ENCODE measurements around the gene SUPT3H.

The SUPT3H gene

DNA sequence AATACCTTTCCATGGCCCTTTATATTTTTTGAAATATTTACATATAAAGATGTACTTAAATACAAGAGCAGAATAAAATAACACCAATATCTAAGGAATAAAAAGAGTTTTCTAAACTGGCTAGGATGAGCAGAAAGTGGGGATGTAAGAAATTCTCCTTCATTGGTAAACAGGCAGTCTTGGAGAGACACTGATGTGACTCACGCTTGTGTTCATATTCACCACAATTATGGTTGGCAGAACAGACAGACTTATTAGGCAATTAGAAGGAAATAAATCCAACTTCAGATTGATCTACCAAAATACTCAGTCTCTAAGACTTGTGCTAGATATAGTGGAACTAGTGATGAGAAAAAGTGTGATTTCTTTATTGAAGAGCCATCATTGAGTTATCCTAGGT lies 526.6 kb downstream of the SUPT3H start:
- no peak for TF ChIP-seq TCF12 (IDR thresholded peaks at IDR 0.05; ENCODE audit: low read depth)
- no peak for TF ChIP-seq ZBTB7A (IDR thresholded peaks at IDR 0.05; ENCODE audit: low read depth)
- no peak for TF ChIP-seq CREB1 (IDR thresholded peaks at IDR 0.05; ENCODE audit: low read depth)
- no peak for TF ChIP-seq FOXM1 (IDR thresholded peaks at IDR 0.05; ENCODE audit: borderline replicate concordance, low read depth)
- no peak for TF ChIP-seq RAD21 (IDR thresholded peaks at IDR 0.05; ENCODE audit: low read depth)
- no peak for TF ChIP-seq YY1 (IDR thresholded peaks at IDR 0.05; ENCODE audit: low read depth)
- TF ChIP-seq, protein P1, sequence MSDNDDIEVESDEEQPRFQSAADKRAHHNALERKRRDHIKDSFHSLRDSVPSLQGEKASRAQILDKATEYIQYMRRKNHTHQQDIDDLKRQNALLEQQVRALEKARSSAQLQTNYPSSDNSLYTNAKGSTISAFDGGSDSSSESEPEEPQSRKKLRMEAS (IDR thresholded peaks at IDR 0.05): no peak
- TF ChIP-seq, protein P2, sequence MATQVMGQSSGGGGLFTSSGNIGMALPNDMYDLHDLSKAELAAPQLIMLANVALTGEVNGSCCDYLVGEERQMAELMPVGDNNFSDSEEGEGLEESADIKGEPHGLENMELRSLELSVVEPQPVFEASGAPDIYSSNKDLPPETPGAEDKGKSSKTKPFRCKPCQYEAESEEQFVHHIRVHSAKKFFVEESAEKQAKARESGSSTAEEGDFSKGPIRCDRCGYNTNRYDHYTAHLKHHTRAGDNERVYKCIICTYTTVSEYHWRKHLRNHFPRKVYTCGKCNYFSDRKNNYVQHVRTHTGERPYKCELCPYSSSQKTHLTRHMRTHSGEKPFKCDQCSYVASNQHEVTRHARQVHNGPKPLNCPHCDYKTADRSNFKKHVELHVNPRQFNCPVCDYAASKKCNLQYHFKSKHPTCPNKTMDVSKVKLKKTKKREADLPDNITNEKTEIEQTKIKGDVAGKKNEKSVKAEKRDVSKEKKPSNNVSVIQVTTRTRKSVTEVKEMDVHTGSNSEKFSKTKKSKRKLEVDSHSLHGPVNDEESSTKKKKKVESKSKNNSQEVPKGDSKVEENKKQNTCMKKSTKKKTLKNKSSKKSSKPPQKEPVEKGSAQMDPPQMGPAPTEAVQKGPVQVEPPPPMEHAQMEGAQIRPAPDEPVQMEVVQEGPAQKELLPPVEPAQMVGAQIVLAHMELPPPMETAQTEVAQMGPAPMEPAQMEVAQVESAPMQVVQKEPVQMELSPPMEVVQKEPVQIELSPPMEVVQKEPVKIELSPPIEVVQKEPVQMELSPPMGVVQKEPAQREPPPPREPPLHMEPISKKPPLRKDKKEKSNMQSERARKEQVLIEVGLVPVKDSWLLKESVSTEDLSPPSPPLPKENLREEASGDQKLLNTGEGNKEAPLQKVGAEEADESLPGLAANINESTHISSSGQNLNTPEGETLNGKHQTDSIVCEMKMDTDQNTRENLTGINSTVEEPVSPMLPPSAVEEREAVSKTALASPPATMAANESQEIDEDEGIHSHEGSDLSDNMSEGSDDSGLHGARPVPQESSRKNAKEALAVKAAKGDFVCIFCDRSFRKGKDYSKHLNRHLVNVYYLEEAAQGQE (IDR thresholded peaks at IDR 0.05; ENCODE audit: low read depth): no peak
- no peak for TF ChIP-seq EGR1 (IDR thresholded peaks at IDR 0.05)
- TF ChIP-seq TAF1 (IDR thresholded peaks at IDR 0.05; ENCODE audit: low read depth): no peak
- no peak for TF ChIP-seq CEBPB (IDR thresholded peaks at IDR 0.05)
- TF ChIP-seq, protein P3, sequence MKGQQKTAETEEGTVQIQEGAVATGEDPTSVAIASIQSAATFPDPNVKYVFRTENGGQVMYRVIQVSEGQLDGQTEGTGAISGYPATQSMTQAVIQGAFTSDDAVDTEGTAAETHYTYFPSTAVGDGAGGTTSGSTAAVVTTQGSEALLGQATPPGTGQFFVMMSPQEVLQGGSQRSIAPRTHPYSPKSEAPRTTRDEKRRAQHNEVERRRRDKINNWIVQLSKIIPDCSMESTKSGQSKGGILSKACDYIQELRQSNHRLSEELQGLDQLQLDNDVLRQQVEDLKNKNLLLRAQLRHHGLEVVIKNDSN (IDR thresholded peaks at IDR 0.05): no peak
- no peak for TF ChIP-seq EP300 (IDR thresholded peaks at IDR 0.05; ENCODE audit: borderline replicate concordance)

DNA sequence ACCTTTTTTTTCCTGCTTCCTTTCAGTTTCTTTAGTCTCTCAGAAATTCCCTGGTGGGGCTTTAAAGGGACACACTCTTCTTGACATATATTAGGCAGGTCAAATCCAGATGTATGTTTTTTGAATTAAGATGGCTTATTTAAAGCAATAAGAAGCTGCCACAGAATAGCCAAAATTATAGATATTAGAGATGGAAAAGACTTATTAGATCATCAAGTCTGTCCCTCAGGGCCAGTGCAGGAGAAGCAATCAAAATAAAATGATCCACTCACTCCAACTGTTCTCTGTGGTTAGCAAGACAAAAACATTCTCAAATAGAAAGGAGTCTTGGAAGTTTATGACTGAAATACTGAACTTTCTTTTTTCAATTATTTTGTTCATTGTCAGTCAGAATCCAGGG lies 527.4 kb downstream of the SUPT3H start:
- TF ChIP-seq, protein P1 (IDR thresholded peaks at IDR 0.05): no peak
- no peak for TF ChIP-seq RAD21 (IDR thresholded peaks at IDR 0.05; ENCODE audit: low read depth)
- TF ChIP-seq TAF1 (IDR thresholded peaks at IDR 0.05; ENCODE audit: low read depth): no peak
- TF ChIP-seq CREB1 (IDR thresholded peaks at IDR 0.05; ENCODE audit: low read depth): no peak
- TF ChIP-seq EP300 (IDR thresholded peaks at IDR 0.05; ENCODE audit: borderline replicate concordance): no peak
- TF ChIP-seq YY1 (IDR thresholded peaks at IDR 0.05; ENCODE audit: low read depth): no peak
- no peak for TF ChIP-seq FOXM1 (IDR thresholded peaks at IDR 0.05; ENCODE audit: borderline replicate concordance, low read depth)

DNA sequence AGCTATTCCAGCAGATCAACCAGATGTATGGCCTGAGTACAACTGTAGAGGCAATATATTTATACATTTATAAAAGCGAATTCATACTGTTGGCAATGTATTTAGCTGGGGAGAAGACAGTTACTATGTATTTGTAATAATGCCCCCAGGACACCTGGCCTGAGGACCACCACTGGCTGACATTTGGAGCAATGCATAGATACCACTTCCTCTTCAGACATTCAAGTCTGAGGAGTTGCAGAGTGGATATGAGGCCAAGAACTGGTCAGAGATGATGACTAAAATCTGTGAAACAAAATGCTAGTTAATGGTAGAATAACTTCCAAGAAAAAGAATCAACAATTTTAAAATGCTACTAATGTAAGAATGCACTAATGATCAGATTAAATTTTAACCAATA lies 527.9 kb downstream of the SUPT3H start:
- no peak for TF ChIP-seq TCF12 (IDR thresholded peaks at IDR 0.05; ENCODE audit: low read depth)
- no peak for TF ChIP-seq EGR1 (IDR thresholded peaks at IDR 0.05)
- TF ChIP-seq, protein P1 (IDR thresholded peaks at IDR 0.05): no peak
- TF ChIP-seq EP300 (IDR thresholded peaks at IDR 0.05; ENCODE audit: borderline replicate concordance): no peak
- no peak for TF ChIP-seq TEAD4 (IDR thresholded peaks at IDR 0.05)
- TF ChIP-seq, protein P2 (IDR thresholded peaks at IDR 0.05; ENCODE audit: low read depth): no peak
- TF ChIP-seq TAF1 (IDR thresholded peaks at IDR 0.05; ENCODE audit: low read depth): no peak
- no peak for TF ChIP-seq YY1 (IDR thresholded peaks at IDR 0.05; ENCODE audit: low read depth)
- no peak for TF ChIP-seq FOXM1 (IDR thresholded peaks at IDR 0.05; ENCODE audit: borderline replicate concordance, low read depth)
- no peak for TF ChIP-seq RAD21 (IDR thresholded peaks at IDR 0.05; ENCODE audit: low read depth)
- TF ChIP-seq, protein P3 (IDR thresholded peaks at IDR 0.05): no peak
- TF ChIP-seq CEBPB (IDR thresholded peaks at IDR 0.05): no peak
- no peak for TF ChIP-seq NFIC (IDR thresholded peaks at IDR 0.05)

DNA sequence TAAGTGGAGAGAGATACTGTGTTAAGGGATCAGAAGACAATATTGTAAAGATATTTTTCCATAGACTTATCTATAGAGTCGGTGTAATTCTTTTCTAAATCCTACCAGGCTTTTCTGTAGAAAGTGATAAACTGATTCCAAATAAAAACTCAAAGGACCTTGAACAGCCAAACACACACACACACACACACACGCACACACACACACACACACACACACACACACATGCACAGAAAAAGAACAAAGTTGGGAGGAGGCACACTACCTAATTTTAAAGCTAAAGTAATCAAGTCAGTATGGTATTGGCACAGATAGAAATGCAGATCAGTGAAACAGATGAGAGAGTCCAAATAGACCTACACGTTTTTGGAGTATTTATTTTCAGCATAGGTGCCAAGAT lies 534.0 kb downstream of the SUPT3H start:
- TF ChIP-seq ZBTB7A (IDR thresholded peaks at IDR 0.05; ENCODE audit: low read depth) (no peak), EGR1 (IDR thresholded peaks at IDR 0.05) (no peak), TAF1 (IDR thresholded peaks at IDR 0.05; ENCODE audit: low read depth) (no peak), CEBPB (IDR thresholded peaks at IDR 0.05) (no peak), NFIC (IDR thresholded peaks at IDR 0.05) (no peak), YY1 (IDR thresholded peaks at IDR 0.05; ENCODE audit: low read depth) (no peak), FOXM1 (IDR thresholded peaks at IDR 0.05; ENCODE audit: borderline replicate concordance, low read depth) (no peak), TEAD4 (IDR thresholded peaks at IDR 0.05) (no peak), CREB1 (IDR thresholded peaks at IDR 0.05; ENCODE audit: low read depth) (no peak), EP300 (IDR thresholded peaks at IDR 0.05; ENCODE audit: borderline replicate concordance) (no peak), RAD21 (IDR thresholded peaks at IDR 0.05; ENCODE audit: low read depth) (no peak), TCF12 (IDR thresholded peaks at IDR 0.05; ENCODE audit: low read depth) (no peak)
- TF ChIP-seq, protein P3 (IDR thresholded peaks at IDR 0.05): no peak
- TF ChIP-seq, protein P2 (IDR thresholded peaks at IDR 0.05; ENCODE audit: low read depth): no peak
- TF ChIP-seq, protein P1 (IDR thresholded peaks at IDR 0.05): no peak
